Activated T-helper 17 cell treated with anti-CD3 and anti-CD28 coated beads, Interleukin-2, amount 50 U/mL, for 72 hours (primary cell): ENCODE measurements around the gene NME4. TPM values are rescaled to one million over a fixed set of nuclear protein-coding genes. Genes with fewer than 3 reads are reported as not detected.
A peak's percentile ranks its signal among the peaks of the same experiment; 100 is the strongest.
"Not testable (repeated sequence)": the region's sequence is repeated elsewhere in the genome, so short reads cannot be mapped to it uniquely, and the experiment has no call there.

Experiments used
- ATAC-seq: fragments of 150-1000 bp; cut with Tn5 transposase; replicated peaks from 2 replicates; pipeline ENCODE4 v1.10.0; 2021; ENCODE audit warnings: mild to moderate bottlenecking, moderate library complexity
- H3K27ac Mint-ChIP-seq: one replicate; pipeline ENCODE4 v1.8.0; 2022; ENCODE audit warnings: mixed read lengths
- H3K27me3 Mint-ChIP-seq: one replicate; pipeline ENCODE4 v1.8.0; 2022; ENCODE audit warnings: mixed read lengths
- H3K36me3 Mint-ChIP-seq: one replicate; pipeline ENCODE4 v1.8.0; 2022; ENCODE audit warnings: low read depth, mild to moderate bottlenecking, mixed read lengths
- H3K4me1 Mint-ChIP-seq: one replicate; pipeline ENCODE4 v1.8.0; 2022; ENCODE audit warnings: mixed read lengths
- H3K4me3 Mint-ChIP-seq: one replicate; pipeline ENCODE4 v1.8.0; 2022; ENCODE audit warnings: mild to moderate bottlenecking, mixed read lengths
- H3K9me3 Mint-ChIP-seq: one replicate; pipeline ENCODE4 v1.8.0; 2022; ENCODE audit warnings: mixed read lengths
- total RNA-seq, 2 donors: library from RNA; stranded (reverse); gene quantifications; one replicate each; pipeline ENCODE4 v1.2.3, GENCODE V29; 2022

The NME4 gene
- total RNA-seq, 2 donors from 2014 or later = 21.8 to 41.9 TPM

DNA sequence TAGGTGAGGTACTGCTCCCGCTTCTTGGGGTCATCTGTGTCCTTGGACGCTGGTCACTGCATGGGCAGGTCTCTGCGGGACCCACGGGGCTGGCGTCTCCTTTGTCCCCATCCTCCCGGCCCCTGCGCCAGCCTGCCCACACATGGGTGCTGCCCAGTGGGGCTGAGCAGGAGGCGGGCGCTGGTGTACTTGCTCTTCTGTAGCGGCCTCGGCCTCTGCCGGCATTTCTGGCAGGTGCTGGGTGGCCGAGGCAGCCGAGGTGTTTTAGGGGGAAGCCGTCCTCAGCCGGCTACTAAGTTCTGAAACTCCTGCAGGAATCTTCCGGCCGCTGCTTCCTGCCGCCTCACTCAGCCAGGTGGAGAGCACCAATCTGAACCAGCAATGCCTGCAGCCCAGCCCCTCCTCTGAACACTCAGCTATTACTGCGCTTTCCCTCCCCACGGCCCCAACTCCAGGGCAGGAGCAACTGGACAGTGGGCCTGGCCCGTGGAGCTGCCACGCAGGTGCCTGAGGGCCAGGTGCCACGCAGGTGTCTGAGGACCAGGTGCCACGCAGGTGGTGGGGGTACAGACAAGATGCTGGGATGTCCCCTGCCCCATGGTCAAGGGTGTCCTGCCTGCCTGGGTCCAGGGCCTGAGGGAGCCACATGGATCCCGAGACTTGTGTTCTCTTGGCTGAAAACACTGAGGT lies 14.7 kb downstream of the NME4 start:
- Mint-ChIP-seq H3K27ac (no peak overlapping the region), H3K36me3 (no peaks in the 10 kb centered on the region), H3K9me3 (no peaks in the 10 kb centered on the region), H3K27me3 (no peaks in the 10 kb centered on the region), H3K4me1 (no peaks in the 10 kb centered on the region), H3K4me3 (no peak overlapping the region)
- ATAC-seq = no peak

DNA sequence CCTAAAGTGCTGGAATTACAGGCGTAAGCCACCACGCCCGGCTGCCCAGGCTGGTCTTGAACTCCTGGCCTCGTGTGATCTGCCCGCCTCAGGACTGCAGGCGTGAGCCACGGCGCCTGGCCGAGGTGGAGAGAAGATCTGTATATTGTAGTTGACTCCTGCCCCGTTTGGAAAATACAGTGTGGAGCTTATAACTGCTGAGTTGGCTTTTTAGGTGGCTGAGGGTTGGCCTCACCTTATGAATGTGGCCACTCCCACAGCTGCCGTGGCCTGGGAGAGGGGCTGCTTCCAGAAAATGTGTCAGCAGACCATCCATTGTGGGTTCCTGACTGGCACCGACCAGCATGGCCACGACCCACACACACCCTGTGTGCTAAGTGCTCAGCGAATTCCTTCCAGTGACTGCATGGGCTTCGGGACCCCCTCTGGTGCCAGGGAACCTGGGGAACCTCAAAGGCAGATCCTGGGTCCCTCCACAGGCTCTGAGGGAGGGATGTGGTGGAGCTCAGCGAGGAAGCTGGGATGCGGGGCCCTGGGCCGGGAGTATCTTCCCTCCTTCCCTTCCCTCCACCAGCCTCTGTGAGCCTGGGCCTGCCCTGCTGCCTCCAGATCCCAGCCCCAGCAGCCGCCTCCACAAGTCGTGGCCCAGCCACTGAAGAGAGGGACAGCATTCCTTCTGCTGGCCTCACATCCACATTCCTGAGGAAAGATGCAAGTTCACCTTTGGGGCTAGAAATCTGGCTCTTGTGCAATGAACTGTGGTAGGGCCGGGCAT lies 17.6 kb downstream of the NME4 start:
- H3K4me3 Mint-ChIP-seq = no peak overlapping the region
- H3K4me1 Mint-ChIP-seq = no peaks in the 10 kb centered on the region
- H3K27ac Mint-ChIP-seq = no peak overlapping the region
- H3K36me3 Mint-ChIP-seq = no peaks in the 10 kb centered on the region
- H3K9me3 Mint-ChIP-seq = no peaks in the 10 kb centered on the region
- H3K27me3 Mint-ChIP-seq = no peaks in the 10 kb centered on the region
- no peak for ATAC-seq

DNA sequence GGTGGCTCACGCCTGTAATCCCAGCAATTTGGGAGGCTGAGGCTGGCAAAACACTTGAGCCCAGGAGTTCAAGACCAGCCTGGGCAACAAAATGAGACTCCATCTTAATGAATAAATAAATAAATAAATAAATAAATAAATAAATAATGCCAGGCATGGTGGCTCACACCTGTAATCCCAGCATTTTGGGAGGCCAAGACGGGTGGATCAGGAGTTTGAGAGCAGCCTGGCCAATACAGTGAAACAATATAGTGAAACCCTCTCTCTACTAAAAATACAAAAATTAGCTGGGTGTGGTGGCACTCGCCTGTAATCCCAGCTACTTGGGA lies 18.1 kb downstream of the NME4 start:
- H3K27ac Mint-ChIP-seq, H3K9me3 Mint-ChIP-seq, H3K4me3 Mint-ChIP-seq, H3K4me1 Mint-ChIP-seq, H3K27me3 Mint-ChIP-seq, ATAC-seq, H3K36me3 Mint-ChIP-seq: not testable (repeated sequence)

DNA sequence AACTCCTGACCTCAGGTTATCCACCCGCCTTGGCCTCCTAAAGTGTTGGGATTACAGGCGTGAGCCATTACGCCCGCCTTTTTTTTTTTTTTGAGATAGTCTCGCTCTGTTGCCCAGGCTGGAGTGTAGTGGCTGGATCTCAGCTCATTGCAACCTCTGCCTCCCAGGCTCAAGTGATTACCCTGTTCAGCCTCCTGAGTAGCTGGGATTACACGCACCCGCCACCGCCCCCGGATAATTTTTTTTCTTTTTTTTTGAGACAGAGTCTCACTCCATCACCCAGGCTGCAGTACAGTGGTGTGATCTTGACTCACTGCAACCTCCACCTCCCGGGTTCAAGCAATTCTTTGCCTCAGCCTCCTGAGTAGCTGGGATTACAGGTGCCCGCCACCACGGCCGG lies 25.2 kb downstream of the NME4 start:
- H3K36me3 Mint-ChIP-seq, H3K27me3 Mint-ChIP-seq, H3K4me1 Mint-ChIP-seq, H3K9me3 Mint-ChIP-seq, ATAC-seq, H3K27ac Mint-ChIP-seq, H3K4me3 Mint-ChIP-seq: not testable (repeated sequence)

DNA sequence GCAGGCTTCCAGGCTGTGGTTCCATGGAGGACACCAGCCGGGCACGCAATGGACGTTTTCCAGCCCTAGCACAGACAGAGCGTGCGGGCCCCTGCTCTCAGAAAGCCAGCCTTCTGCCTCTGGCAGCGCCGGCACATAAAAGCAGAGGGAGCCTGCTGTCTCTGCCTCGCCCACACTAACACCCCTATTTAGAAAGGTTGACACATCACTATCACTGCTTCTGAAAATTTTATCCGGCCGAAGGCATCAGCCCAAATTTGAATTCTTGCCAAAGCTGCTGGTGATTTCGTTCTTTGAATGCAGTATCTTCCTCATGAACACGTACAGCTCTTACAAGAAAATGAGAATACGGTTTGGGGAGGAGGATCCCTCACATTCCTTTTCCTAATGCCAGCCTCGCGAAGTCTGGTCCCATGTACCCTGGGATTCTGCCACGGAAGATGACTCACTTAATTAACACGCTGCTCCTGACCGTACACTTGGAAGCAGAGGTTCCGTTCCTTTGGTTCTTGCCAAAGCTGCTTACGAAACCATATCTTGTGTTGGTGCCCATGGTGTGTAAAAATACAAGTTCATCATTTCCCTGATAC lies 27.1 kb downstream of the NME4 start:
- Mint-ChIP-seq H3K27ac (no peak overlapping the region), H3K27me3 (no peaks in the 10 kb centered on the region), H3K4me1 (peaks cover 16% of the 10 kb centered on the region), H3K36me3 (peaks cover 8% of the 10 kb centered on the region), H3K4me3 (peak overlapping the region; percentile 73), H3K9me3 (no peaks in the 10 kb centered on the region)
- ATAC-seq = no peak

DNA sequence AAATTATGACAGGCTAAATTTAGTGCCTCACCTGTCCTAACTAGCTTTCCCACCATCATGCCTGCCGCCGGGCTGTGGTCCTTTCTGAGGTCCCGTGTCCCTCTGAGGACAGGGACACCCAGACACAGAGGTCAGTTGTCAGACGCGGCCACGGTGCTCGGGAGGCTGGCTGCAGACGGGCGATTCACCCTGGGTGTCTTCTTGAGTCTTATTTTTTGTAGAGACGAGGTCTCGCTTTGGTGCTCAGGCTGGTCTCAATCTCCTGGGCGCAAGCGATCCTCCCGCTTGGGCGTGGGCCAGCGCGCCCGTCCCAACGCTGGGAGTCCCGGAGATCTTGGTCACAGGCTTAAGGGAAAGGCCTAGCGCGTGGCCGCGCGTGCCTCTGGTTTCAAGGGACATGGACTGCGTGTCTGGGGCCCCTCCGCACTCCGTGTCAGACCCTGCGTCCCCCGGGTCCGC lies 27.7 kb downstream of the NME4 start:
- Mint-ChIP-seq H3K27me3 (no peaks in the 10 kb centered on the region), H3K4me1 (peaks cover 16% of the 10 kb centered on the region)
- no peak for ATAC-seq

DNA sequence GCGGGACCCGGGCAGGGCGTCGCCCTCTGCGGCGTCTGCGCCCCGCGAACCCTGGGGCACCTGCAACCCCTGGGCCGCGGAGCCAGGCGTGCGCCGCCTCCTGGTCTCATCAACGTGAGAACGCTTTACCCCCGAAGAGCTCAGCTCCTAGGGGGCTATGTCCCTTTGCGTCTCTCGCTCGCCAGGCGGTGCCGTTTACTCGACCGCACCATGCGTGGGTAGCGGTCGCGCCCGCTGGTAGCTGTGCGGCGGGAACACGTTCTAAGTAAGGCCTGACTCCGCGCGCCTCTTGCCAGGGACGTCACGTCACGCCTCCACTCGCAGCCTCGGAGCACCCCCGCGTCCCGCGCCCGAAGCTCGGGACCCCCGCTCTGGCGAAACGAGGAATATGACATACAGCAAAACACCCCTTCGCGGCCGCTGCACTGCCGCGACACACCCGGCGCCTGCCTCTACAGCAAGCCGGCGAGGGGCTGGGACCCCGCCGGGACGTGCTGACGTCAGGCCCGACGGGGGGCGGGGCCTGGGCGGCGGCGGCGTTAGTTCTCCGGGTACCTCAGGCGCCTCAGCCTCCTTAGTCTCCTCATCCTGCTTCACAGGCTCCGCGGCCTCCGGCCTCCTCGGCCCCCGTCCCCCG lies 28.2 kb downstream of the NME4 start, which contains the start of gene RAB11FIP3:
RAB11FIP3 (plus strand) TSS at position 568 of the 637 bp plus-strand sequence. CDS start 358 bp downstream, outside the sequence.
- Mint-ChIP-seq H3K9me3 (no peaks in the 10 kb centered on the region), H3K4me3 (peak within 1 kb of the TSS; percentile 78), H3K27ac (peak within 1 kb of the TSS; percentile 67), H3K27me3 (no peaks in the 10 kb centered on the region), H3K4me1 (peaks cover 16% of the 10 kb centered on the region), H3K36me3 (peaks cover 14% of the 10 kb centered on the region)
- ATAC-seq = peak; percentile 97

More for the DNA sequence above, 27.7 kb downstream of the NME4 start:
- H3K4me3 Mint-ChIP-seq = peak overlapping the region; percentile 73
- H3K36me3 Mint-ChIP-seq = peaks cover 13% of the 10 kb centered on the region
- H3K27ac Mint-ChIP-seq = no peak overlapping the region
- no peaks in the 10 kb centered on the region for H3K9me3 Mint-ChIP-seq

DNA sequence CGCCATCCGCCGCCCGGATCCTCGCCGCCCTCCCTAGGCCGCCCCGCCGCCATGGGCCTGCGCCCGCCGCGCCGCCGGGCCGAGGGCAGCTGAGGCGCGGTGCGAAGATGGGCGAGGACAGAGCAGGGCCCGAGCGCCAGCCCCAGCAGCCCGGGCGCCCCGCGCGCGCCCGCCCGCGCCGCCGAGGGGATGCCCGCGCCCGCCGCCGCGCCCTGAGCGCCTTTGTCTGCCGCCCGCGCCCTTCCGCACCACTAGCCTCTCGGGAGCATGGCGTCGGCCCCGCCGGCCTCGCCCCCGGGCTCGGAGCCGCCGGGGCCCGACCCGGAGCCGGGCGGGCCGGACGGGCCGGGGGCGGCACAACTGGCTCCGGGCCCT lies 28.7 kb downstream of the NME4 start:
- peak overlapping the region; percentile 73 for H3K4me3 Mint-ChIP-seq
- no peak overlapping the region for H3K27ac Mint-ChIP-seq
- peak; percentile 70 for ATAC-seq
- peaks cover 14% of the 10 kb centered on the region for H3K36me3 Mint-ChIP-seq
- peaks cover 17% of the 10 kb centered on the region for H3K4me1 Mint-ChIP-seq
- H3K9me3 Mint-ChIP-seq = no peaks in the 10 kb centered on the region
- H3K27me3 Mint-ChIP-seq = no peaks in the 10 kb centered on the region

DNA sequence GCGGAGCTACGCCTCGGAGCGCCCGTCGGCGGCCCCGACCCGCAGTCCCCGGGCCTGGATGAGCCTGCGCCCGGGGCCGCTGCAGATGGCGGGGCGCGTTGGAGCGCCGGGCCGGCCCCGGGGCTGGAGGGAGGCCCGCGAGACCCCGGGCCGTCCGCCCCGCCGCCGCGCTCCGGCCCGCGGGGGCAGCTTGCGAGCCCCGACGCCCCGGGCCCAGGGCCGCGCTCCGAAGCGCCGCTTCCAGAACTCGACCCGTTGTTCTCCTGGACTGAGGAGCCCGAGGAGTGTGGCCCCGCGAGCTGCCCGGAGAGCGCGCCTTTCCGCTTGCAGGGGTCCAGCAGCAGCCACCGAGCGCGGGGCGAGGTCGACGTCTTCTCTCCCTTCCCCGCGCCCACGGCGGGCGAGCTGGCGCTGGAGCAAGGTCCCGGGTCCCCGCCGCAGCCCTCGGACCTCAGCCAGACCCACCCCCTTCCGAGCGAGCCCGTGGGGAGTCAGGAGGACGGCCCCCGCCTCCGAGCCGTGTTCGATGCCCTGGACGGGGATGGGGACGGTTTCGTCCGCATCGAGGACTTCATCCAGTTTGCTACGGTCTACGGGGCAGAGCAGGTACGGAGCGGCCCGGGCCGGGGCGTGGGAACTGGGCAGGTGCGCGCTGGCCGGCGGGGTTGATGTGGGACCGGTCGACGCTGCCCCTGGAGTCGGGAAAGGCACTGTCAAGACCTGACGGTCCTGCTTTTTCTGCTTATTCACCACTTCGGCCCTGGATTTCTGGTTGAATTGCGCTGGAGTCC lies 29.3 kb downstream of the NME4 start:
- Mint-ChIP-seq H3K4me1 (peaks cover 22% of the 10 kb centered on the region), H3K9me3 (no peaks in the 10 kb centered on the region), H3K4me3 (peak overlapping the region; percentile 78), H3K27ac (peak overlapping the region; percentile 67), H3K36me3 (peaks cover 14% of the 10 kb centered on the region), H3K27me3 (no peaks in the 10 kb centered on the region)
- ATAC-seq = peak; percentile 0

DNA sequence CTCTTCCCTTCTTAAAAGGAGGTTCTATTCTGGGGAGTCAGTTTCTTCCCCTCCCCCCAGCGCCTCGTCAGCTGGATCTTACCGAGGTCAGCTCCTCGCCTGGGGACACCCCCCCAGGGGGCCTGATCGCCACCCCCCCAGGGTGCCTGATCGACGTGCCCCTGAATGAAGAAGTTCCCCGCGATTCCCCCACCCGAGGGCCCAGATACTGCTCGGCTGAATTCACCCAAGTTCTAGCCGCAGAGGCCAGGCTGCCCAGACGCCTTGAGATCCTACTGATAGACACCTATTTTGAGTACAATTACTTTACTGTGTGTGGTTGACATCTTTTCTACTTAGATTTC lies 29.9 kb downstream of the NME4 start:
- peaks cover 14% of the 10 kb centered on the region for H3K36me3 Mint-ChIP-seq
- H3K27ac Mint-ChIP-seq = peak overlapping the region; percentile 67
- peaks cover 22% of the 10 kb centered on the region for H3K4me1 Mint-ChIP-seq
- no peaks in the 10 kb centered on the region for H3K27me3 Mint-ChIP-seq
- H3K4me3 Mint-ChIP-seq = peak overlapping the region; percentile 78
- no peak for ATAC-seq
- H3K9me3 Mint-ChIP-seq = no peaks in the 10 kb centered on the region

DNA sequence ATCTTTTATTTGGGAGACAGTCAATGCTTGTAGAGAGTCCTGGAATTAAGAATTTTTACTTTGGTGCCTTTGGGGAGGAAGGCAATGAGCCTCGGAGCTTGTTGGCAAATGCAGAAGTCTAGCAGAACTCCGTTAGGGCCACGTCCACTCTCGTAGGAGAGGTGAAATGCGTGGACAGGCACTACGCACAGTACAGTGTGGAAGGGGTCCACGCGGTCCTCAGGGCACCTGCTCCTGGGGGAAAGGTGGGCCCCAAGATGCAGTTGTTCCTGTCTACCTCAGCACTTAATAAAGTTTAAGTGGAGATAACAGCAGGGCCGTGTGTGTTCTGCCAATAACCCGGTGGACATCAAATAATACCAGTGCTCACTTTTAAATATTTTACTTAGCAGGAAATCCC lies 30.3 kb downstream of the NME4 start:
- peak overlapping the region; percentile 67 for H3K27ac Mint-ChIP-seq
- peaks cover 14% of the 10 kb centered on the region for H3K36me3 Mint-ChIP-seq
- no peaks in the 10 kb centered on the region for H3K27me3 Mint-ChIP-seq
- no peak for ATAC-seq
- H3K4me3 Mint-ChIP-seq = peak overlapping the region; percentile 78
- H3K9me3 Mint-ChIP-seq = no peaks in the 10 kb centered on the region
- peaks cover 22% of the 10 kb centered on the region for H3K4me1 Mint-ChIP-seq

DNA sequence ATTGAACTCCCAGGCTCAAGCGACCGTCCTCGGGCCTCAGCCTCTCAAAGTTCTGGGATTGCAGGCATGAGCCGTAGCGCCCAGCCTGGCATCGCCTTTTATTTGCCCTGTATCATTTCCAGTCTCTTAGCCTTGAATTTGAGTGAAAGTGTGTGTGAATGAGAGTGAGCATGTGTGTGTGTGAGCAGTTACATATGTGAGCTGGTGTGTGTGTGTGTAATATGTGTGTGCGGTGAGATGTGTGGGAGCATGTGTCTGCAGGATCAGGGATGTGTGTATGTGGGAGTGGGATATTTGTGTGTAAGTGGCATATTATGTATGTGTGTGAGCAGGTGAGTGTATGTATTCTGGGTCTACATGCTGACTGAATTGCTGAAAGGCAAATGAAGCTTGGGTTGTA lies 33.9 kb downstream of the NME4 start:
- Mint-ChIP-seq H3K36me3 (peaks cover 20% of the 10 kb centered on the region), H3K27ac (no peak overlapping the region), H3K4me1 (peaks cover 19% of the 10 kb centered on the region), H3K4me3 (no peak overlapping the region), H3K9me3 (no peaks in the 10 kb centered on the region), H3K27me3 (no peaks in the 10 kb centered on the region)
- ATAC-seq = no peak

DNA sequence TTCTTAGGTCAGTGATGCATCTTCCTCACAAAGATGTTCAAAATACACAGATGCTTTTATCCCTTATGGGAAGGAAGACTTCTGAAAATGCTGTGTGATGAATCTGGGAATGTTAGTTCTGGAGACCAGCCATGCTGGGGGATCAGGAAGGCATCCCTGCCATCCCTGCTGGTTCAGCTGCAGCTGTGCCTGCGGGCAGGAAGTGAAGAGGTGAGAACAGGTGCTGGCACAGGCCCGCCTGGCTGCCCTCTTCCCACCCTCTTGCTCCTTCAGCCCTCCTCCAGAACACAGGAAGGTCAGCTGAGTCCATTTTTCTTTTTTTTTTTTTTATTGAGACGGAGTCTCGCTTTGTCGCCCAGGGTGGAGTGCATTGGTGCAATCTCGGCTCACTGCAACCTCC lies 43.6 kb downstream of the NME4 start:
- Mint-ChIP-seq H3K27me3 (no peaks in the 10 kb centered on the region), H3K4me3 (no peak overlapping the region), H3K9me3 (no peaks in the 10 kb centered on the region), H3K4me1 (peaks cover 6% of the 10 kb centered on the region), H3K36me3 (peaks cover 15% of the 10 kb centered on the region), H3K27ac (no peak overlapping the region)
- ATAC-seq = no peak

DNA sequence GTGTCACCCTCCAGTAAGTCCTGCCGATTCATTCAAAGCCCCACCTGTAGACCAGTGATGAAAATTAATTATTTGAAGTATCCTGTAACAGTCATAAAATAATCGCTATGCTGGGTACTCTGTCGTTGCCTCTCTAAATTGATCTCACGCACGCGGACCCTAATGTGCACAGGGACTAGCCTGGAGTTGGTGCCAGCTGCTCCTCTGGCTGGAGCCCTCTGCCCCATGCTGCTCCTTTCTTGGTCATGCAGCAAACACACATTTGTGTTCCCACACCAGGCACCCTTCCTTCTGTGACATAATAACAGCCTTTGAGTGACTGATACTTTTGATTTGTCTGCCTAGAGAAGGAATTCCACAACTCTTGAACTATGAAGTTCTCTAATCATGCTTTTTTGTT lies 44.4 kb downstream of the NME4 start:
- H3K9me3 Mint-ChIP-seq = no peaks in the 10 kb centered on the region
- H3K27me3 Mint-ChIP-seq = no peaks in the 10 kb centered on the region
- peaks cover 15% of the 10 kb centered on the region for H3K36me3 Mint-ChIP-seq

More for the DNA sequence above, 44.4 kb downstream of the NME4 start:
- Mint-ChIP-seq H3K27ac (peak overlapping the region; percentile 31), H3K4me3 (no peak overlapping the region), H3K4me1 (peaks cover 6% of the 10 kb centered on the region)
- no peak for ATAC-seq
